Stimulated activated CD4-positive, alpha-beta T cell treated with anti-CD3 and anti-CD28 coated beads, Interleukin-15, amount 100 ng/mL, for 1 hour (primary cell): ENCODE results near the gene ANKRD7.
"Not testable (repeated sequence)": the region's sequence is repeated elsewhere in the genome, so short reads cannot be mapped to it uniquely, and the experiment has no call there.

Experiments
- DNase-seq, 2 donors: peaks; one replicate each; pipeline ENCODE4 v3.0.0-alpha.2; 2020; ENCODE audit warnings: low read depth in 1 of 2, low spot score in 1 of 2

Gene ANKRD7

DNA sequence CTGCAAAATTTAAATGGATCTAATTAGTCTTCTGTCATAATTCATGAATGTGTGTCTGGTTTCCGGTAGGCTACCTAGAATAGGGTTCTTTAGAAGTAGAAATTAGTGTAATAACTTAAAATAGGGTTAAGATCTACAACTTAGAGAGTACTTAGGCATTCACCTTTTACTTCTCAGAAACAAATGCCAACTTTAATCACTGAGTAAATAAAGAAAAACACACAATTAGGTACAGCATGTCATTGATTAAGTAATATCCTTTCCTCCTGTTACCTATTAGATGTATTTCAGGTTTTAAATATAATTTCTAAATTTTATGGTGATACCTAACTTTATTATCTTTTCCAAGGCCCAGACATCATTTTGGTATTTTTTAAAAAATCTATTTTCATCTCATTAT lies 9.3 kb downstream of the ANKRD7 start:
- DNase-seq = no peak

DNA sequence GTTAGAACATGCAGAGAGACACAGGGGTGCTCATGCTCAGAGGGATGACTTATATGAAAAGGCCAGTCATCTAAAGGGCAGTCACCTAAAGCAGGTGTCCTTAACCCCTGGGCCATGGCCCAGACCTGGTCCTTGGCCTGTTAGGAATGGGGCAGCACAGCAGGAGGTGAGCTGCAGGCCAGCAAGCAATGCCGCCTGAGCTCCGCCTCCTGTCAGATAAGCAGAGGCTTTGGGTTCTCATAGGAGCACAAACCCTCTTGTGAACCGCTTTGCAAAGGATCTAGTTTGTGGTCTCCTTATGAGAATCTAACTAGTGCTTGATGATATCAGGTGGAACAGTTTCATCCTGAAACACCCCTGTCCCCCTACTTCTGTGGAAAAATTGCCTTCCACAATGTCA lies 14.5 kb downstream of the ANKRD7 start:
- DNase-seq = no peak

DNA sequence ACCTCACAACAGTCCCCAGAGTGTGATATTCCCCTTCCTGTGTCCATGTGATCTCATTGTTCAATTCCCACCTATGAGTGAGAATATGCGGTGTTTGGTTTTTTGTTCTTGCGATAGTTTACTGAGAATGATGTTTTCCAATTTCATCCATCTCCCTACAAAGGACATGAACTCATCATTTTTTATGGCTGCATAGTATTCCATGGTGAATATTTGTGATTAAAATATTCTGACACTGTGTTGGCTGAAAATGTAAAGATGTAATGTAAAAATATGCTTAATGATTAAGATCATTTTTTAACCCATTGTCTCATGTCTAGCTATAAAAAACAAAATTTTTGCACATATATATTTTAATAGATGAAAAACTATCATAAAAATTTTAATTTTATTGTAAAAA lies 15.8 kb downstream of the ANKRD7 start:
- DNase-seq = not testable (repeated sequence)

DNA sequence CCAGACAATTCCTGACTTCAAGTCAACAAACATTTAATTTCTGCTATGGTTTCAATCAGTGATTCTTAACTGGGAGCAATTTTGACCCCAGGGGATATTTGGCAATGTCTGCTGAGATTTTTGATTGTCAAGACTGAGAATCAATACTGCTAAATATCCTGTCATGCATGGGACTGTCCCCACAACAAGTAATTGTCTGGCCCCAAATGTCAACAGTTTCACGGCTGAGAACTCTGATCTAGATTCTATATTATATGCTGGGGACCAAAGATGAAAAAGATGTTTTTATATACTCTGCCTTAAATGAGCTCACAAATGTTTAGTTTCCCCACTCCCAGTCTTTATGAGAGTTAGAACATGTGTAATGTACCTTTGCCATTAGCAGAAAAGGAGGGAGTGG lies 19.2 kb downstream of the ANKRD7 start:
- DNase-seq = no peak

DNA sequence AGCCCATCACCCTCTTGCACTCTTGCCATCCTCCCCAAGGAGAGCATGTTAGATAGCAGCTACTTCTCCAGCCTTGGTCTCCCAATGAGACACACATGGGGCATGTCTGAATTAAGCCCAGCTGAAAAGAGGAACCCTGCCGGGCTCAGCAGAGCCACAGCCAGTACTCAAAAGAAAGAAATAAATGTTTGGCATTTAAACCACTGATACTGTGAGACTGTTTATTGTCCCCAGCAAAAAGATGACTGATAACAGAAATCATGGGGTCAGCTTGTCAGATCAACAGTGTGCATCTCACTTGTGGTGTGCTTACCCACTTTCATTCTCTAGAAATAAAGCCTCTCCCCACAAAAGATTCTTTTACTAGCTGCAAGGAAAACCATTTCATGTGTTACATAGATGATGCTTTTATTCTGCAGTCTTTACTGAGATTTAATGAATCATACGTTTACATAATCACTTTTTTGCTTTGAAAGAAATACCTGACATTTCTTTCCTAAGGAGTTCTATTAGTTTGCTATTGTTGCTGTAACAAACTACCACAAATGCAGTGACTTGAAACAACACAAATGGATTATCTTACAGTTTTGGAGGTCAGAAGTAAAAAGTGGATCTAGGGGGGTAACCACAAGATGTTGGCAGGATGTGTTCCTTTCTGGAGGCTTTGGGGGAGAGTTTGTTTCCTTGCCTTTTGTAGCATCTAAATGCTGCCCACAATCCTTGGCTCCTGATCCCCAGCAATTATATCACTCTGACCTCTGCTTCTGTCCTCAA lies 20.9 kb downstream of the ANKRD7 start:
- DNase-seq = no peak

DNA sequence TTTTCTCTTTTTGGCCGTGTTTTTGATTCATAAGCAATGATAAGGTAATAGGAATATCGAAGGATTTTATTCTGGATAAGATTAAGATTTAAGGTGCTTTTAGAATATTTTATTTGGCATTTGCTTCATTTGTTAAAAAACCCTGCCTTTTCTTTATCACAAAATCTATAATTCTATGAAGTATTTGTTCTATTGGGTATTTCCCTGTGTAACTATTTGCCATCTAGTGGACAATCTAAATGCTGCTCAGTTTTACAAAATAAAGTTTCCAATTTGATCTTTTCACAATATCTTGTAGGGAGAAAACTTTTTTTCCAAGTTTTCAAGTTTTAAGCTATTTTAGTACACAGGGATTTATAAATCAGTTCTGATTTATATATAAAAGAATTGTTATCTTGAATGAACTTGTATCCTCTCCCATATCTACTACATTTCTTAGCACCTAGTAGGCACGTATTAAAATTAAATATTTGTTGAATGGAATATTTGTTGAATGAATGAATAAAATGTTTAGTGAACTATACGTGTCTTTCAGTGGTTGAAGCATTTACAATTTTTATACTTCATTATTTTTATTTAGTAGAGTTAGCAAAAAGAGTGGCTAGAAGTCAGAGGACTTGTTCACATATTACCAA lies 26.5 kb downstream of the ANKRD7 start:
- DNase-seq = no peak

DNA sequence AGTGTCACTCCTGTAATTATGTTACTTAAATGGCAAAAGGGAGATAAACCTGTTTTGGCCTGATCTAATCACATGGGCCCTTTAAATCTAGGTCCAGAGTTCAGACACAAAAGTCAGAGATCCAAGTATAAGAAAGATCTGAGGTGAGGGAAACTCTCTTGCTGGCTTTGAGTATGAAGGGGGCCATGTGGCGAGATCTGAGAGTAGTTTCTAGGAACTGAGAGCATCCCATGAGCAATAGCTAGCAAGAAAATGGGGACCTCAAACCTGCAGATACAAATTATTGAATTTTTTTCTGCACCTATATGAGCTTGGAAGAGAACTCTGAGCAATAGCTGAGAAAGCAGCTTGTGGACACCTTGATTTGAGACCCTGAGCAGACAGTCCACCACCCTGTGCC lies 27.6 kb downstream of the ANKRD7 start:
- DNase-seq = no peak

DNA sequence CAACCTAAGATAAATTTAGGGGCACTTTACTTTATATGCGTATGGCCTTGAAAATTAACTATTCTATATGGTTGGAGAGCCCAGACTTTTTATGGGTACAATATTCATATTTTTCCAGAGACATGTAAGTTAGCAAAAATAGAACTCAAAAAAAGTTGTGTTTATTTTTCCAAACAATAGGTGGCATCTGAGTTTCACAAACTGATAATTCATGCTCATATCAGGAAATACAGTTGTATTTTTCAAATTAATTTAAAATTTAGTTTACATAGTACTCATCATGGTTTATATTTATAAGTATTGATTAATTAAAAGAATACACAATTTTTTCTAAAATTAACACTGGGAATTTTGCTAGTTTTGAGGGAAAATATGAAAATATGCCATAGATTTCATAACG lies 34.6 kb downstream of the ANKRD7 start:
- no peak for DNase-seq

DNA sequence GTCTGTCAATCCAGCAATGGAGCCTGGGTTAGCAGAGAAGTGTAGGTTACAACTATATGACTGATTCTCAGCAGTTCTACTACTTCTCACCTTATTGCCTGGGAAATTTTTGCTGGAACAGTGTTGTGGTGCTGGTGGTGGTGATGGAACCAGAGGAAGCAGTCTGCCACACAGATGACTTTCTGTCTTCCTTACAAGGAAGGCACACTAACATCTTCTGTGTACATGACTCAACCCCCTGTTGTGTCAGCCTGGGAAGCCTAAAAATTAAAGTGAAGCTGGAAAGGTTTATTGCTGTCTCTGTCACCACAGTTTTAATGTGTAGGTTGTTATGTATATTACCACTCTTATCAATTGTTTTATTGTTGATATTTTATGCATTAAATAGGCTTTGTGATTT lies 40.3 kb downstream of the ANKRD7 start:
- no peak for DNase-seq

DNA sequence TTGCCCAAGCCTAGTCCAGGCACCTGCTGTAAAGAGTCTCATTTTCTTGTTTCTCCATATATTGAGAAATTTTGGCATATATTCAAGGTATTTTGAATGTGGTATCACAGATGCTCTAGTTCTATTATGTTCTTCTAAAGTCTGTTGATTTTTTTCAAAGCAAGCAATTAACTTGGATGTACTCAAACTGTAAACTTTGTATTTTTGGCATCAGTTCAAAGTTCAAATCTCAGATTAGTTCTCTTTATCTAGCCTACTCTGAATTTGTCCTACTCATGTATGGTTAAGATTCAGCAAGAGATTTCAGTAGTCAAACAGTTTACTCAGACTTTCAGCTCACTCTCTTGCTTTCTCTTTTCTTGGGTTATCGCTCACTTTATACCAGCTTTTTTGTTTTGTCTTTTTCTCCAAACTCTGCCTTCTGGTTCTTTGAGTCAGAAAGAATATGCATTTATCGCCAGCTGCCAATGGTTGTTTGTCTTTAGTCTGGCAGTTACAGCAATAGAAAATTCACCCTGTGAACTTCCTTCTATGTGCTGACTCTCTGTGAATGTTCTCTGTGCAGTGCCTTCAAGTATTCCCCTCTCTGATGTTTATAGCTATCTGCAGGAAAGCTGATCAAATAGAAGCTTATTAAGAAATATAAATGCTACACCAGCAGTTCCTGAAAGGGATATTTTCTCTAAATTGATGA lies 56.0 kb downstream of the ANKRD7 start:
- DNase-seq = no peak

DNA sequence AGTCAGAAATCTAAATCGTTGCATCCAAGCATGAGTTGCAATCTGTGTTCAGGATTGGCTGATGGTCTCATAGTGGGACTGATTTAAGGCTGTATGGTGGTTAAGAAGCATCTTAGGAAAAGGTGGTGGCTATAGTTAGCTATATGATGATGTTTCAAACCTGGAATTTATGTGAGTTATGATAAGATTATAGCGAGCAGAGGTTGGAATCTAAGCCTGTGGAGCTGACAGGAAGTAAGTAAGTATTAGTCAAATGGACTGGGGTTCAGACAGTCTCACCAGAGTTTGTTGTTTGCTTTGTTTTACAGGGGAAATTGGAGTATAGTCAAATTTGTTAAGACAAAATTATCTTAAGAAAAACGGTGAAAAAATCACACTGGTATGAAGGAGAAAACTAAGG lies 56.7 kb downstream of the ANKRD7 start:
- DNase-seq = no peak

DNA sequence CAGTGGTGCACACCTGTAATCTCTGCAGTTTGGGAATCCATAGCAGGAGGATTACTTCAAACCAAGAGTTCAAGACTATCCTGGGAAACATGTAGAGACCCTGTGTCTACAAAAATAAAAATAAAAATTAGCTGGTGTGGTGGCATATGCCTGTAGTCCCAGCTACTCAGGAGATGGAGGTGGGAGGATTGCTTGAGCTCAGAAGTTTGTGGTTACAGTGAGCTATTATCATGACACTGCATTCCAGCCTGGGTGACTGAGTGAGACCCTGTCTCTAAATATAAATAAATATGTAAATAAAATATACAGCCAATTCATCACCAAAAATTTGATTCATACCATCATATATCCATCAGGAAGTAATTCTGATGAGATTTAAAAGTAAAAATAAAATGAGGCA lies 60.9 kb downstream of the ANKRD7 start:
- no peak for DNase-seq

DNA sequence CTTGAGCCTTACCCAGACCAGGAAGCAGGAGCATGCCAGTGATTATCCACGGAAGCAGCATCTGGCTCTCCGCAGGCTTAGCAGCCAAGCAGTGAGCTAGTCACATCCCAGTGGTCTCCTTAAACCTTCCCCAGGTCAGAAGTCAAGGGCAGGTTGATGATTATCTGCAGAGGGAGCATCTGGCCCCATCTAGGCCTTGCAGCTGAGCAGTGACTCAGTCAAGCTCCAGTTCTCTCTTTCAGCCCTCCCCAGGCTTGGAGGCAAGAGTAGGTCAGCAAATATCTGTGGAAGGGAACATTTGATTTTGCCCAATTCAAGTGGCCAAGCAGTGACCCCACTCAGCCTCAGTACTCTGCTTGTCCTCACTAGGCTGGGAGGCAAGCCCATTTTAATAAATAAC lies 61.6 kb downstream of the ANKRD7 start:
- no peak for DNase-seq

DNA sequence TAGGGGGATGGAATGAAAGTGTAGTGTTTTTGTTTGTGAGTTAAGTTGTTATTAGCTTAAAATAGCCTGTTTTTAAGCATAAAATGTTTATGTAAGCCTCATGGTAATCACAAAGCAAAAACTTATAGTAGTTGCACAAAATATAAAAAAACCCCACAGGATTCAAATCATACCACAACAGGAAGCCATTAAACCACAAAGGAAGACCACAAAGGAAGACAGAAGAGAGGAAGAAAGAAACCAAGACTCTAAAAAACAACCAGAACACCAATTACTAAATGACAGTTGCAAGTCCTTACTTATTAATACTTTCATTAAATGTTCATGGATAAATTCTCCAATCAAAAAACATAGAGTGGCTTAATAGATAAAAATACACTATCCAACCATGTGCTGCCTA lies 63.6 kb downstream of the ANKRD7 start:
- DNase-seq = no peak

DNA sequence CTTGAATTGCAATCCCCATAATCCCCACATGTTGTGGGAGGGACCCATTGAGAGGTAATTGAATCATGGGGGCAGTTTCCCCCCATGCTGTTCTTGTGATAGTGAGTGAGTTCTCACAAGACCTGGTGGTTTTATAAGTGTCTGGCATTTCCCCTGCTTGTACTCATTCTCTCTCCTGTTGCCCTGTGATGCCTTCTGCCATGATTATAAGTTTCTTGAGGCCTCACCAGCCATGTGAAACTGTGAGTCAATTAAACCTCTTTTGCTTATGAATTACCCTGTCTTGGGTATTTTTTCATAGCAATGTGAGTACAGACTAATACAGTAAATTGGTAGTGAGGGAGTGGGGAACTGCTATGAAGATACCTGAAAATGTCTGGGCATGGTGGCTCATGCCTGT lies 65.0 kb downstream of the ANKRD7 start:
- DNase-seq = no peak
